ENCODE data around the gene RGS14.
"Not testable (repeated sequence)": the region's sequence is repeated elsewhere in the genome, so short reads cannot be mapped to it uniquely, and the experiment has no call there.

Gene RGS14

DNA sequence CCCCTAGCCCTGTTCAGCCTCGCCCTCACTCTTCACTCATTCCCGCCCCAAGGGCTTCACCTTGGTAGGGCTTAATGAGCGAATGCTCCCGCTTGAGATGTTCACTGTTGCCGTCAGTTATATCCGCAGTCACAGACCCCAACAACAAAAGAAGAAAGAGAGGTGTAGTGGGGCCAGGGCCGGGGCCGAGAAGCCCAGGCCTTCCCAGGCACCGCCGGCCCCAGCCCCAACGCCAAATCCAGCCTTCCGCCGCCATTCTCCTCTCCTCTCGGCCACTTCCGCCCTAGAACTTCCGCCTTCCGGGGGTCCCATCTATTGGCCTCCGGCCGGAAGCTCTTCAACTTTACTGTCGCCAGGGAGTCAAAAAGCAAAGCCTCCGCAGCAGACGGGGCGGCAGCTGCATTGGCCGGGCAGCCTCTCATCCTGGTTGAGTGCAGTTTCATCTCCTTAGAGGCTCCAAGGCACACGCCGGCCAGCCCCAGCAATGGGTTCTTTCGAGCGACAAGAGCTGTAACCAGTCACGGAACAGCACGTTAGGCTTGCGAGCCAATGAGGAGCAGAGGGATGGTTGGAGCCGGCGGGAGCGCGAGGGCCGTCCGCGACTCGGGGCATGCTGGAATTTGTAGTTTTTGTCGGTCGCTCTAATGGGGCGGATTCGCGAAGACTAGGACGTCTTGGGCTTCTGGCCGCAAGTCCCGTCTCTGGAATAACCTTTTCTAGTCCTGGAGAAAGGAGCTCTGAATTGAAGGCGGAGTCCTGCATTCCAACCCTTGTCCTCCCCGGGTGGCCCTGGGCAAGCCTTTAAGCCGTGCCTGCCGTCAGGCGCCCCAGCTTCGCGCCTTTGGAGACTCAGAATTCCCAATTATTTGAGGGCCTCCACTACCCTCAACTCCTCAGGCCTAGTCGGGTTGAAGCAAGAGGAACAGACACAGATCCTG, 6.1 kb upstream of the RGS14 start, which contains the start of gene LMAN2:
LMAN2 (minus strand) TSS at position 277 of the 938 bp plus-strand sequence; CDS start at position 256, 21 bp downstream.
- H3K4me3 Mint-ChIP-seq, result peak within 1 kb of the TSS; percentile 98
- peaks cover 19% of the 10 kb centered on the region for H3K36me3 Mint-ChIP-seq (ENCODE audit: low read depth)
- peaks cover 7% of the 10 kb centered on the region for H3K9me3 Mint-ChIP-seq
- no peaks in the 10 kb centered on the region for H3K27me3 Mint-ChIP-seq
- DNase-seq (peak; percentile 88), ATAC-seq (peak; percentile 97)
- peaks cover 62% of the 10 kb centered on the region for H3K4me1 Mint-ChIP-seq
- peak within 1 kb of the TSS; percentile 99 for H3K27ac Mint-ChIP-seq

- Mint-ChIP-seq H3K4me3 (no peak overlapping the region), H3K9me3 (peaks cover 7% of the 10 kb centered on the region), H3K4me1 (peaks cover 60% of the 10 kb centered on the region), H3K27ac (no peak overlapping the region), H3K36me3 (ENCODE audit: low read depth) (peaks cover 9% of the 10 kb centered on the region), H3K27me3 (no peaks in the 10 kb centered on the region)
- ATAC-seq (no peak), DNase-seq (no peak)
Measured at GRCh38 chr5:177353093-177353492, 4.6 kb upstream of the RGS14 start.

GRCh38 chr5:177354256-177354655, 3.5 kb upstream of the RGS14 start:
- ATAC-seq (no peak), DNase-seq (no peak)
- no peaks in the 10 kb centered on the region for H3K27me3 Mint-ChIP-seq
- H3K27ac Mint-ChIP-seq, result no peak overlapping the region
- H3K9me3 Mint-ChIP-seq, result peaks cover 7% of the 10 kb centered on the region
- peaks cover 65% of the 10 kb centered on the region for H3K4me1 Mint-ChIP-seq
- peaks cover 6% of the 10 kb centered on the region for H3K36me3 Mint-ChIP-seq (ENCODE audit: low read depth)
- no peak overlapping the region for H3K4me3 Mint-ChIP-seq

- Mint-ChIP-seq H3K27ac (no peak overlapping the region), H3K4me3 (no peak overlapping the region), H3K9me3 (peaks cover 7% of the 10 kb centered on the region), H3K27me3 (no peaks in the 10 kb centered on the region), H3K4me1 (peaks cover 65% of the 10 kb centered on the region), H3K36me3 (ENCODE audit: low read depth) (peaks cover 6% of the 10 kb centered on the region)
- ATAC-seq (no peak), DNase-seq (no peak)
Measured at GRCh38 chr5:177354711-177355110, 3.0 kb upstream of the RGS14 start.

DNA sequence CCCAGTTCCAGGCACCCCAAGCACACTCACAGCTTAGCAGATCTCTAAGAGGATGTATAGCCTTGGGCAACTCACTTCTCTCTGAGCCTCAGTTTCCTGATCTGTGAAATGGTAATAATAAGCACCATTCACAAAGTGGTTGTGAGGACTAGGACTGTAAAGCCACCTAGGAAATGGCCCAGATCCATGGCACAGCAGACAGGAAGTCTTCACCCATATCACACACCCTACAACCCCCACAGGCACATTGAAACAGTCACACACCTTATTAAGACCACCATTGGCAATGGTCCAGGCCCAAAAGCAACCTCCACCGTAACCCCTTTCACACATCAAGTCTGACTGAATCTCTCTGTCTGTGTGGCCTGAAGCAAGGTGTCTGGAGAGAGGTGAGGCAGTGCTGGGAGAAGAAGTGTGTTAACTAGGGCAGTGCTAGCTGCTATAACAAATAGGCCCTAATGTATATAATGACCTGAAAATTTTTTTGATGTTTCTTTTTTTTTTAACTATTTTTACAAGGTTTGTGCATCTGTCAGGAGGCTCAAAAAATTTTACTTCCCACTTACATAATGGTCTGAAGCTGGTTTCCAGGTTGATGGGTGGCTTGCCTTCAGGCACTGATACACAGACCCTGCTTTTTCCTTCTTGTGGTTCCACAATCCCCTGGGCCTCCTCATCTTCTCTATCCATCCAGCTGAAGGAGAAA, 2.4 kb upstream of the RGS14 start:
- Mint-ChIP-seq H3K36me3 (ENCODE audit: low read depth) (peaks cover 6% of the 10 kb centered on the region), H3K27me3 (no peaks in the 10 kb centered on the region), H3K4me1 (peaks cover 65% of the 10 kb centered on the region), H3K9me3 (peaks cover 7% of the 10 kb centered on the region), H3K27ac (no peak overlapping the region), H3K4me3 (no peak overlapping the region)
- DNase-seq, result no peak
- ATAC-seq, result no peak

GRCh38 chr5:177355868-177356168, 1.9 kb upstream of the RGS14 start:
- no peaks in the 10 kb centered on the region for H3K27me3 Mint-ChIP-seq
- ATAC-seq, result no peak

DNA sequence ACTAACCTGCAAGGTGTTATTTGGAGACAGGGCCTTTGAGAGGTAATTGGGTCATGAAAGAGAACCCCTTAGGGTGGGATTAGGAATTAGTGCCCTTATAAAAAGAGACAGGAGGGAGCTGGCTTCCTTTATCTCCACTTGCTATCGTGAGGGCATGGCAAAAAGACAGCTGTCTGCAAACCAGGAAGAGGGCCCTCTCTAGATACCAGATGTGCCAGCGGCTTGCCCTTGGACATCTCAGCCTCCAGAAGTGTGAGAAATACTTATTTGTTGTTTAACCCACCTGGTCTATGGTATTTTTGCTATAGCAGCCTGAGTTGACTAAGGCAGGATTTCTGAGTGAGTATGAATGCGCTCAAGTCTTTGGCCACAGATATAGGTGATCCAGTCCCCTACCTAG, 978 bp upstream of the RGS14 start:
- H3K36me3 Mint-ChIP-seq (ENCODE audit: low read depth), result peaks cover 6% of the 10 kb centered on the region
- no peaks in the 10 kb centered on the region for H3K27me3 Mint-ChIP-seq
- peaks cover 70% of the 10 kb centered on the region for H3K4me1 Mint-ChIP-seq
- H3K4me3 Mint-ChIP-seq, result no peak overlapping the region
- DNase-seq (no peak), ATAC-seq (no peak)
- peaks cover 7% of the 10 kb centered on the region for H3K9me3 Mint-ChIP-seq
- H3K27ac Mint-ChIP-seq, result peak overlapping the region; percentile 88

More at GRCh38 chr5:177355868-177356168, 1.9 kb upstream of the RGS14 start:
- H3K9me3 Mint-ChIP-seq, result peaks cover 7% of the 10 kb centered on the region
- no peak overlapping the region for H3K27ac Mint-ChIP-seq
- H3K36me3 Mint-ChIP-seq (ENCODE audit: low read depth), result peaks cover 6% of the 10 kb centered on the region
- peaks cover 63% of the 10 kb centered on the region for H3K4me1 Mint-ChIP-seq
- DNase-seq, result no peak
- H3K4me3 Mint-ChIP-seq, result no peak overlapping the region

GRCh38 chr5:177357146-177357458, 622 bp upstream of the RGS14 start:
- DNase-seq (no peak), ATAC-seq (no peak)
- Mint-ChIP-seq H3K36me3 (ENCODE audit: low read depth) (peaks cover 6% of the 10 kb centered on the region), H3K4me3 (peak overlapping the region; percentile 77), H3K27ac (peak overlapping the region; percentile 88), H3K9me3 (peaks cover 7% of the 10 kb centered on the region), H3K4me1 (peaks cover 70% of the 10 kb centered on the region), H3K27me3 (no peaks in the 10 kb centered on the region)

GRCh38 chr5:177358370-177358819, 671 bp downstream of the RGS14 start:
- H3K4me3 Mint-ChIP-seq, result peak overlapping the region; percentile 77
- H3K4me1 Mint-ChIP-seq, result peaks cover 78% of the 10 kb centered on the region
- DNase-seq, result no peak
- peak overlapping the region; percentile 78 for H3K27ac Mint-ChIP-seq
- H3K27me3 Mint-ChIP-seq, result no peaks in the 10 kb centered on the region
- peaks cover 6% of the 10 kb centered on the region for H3K36me3 Mint-ChIP-seq (ENCODE audit: low read depth)
- no peak for ATAC-seq
- H3K9me3 Mint-ChIP-seq, result peaks cover 7% of the 10 kb centered on the region

DNA sequence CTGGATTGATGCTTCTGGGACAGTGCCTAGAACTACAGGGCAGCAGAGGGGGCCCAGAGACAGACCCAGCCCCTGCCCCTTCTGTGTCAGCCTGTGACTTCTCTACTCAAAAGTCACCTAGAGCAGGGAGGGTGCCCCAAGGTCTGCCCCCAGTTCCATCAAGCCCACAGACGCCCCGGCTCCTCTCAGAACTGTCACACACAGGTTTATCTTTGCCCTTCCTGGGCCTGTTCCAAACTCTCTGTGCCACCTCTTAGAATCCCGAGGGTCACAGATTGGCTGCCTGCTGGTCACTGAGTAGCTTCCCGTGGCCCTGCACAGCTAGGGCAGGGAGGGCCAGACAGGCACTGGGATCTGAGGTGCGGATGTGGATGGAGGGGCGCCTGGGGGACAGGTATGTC, 1.7 kb downstream of the RGS14 start:
- ATAC-seq, result no peak
- H3K27ac Mint-ChIP-seq, result peak overlapping the region; percentile 78
- peaks cover 85% of the 10 kb centered on the region for H3K4me1 Mint-ChIP-seq
- peak overlapping the region; percentile 77 for H3K4me3 Mint-ChIP-seq
- no peaks in the 10 kb centered on the region for H3K27me3 Mint-ChIP-seq
- H3K9me3 Mint-ChIP-seq, result peaks cover 7% of the 10 kb centered on the region
- no peak for DNase-seq
- peaks cover 6% of the 10 kb centered on the region for H3K36me3 Mint-ChIP-seq (ENCODE audit: low read depth)

GRCh38 chr5:177359860-177360259, 2.1 kb downstream of the RGS14 start:
- Mint-ChIP-seq H3K27ac (peak overlapping the region; percentile 61), H3K9me3 (peaks cover 7% of the 10 kb centered on the region), H3K36me3 (ENCODE audit: low read depth) (peaks cover 6% of the 10 kb centered on the region), H3K4me1 (peaks cover 87% of the 10 kb centered on the region), H3K4me3 (peak overlapping the region; percentile 77), H3K27me3 (no peaks in the 10 kb centered on the region)
- ATAC-seq (no peak), DNase-seq (no peak)

DNA sequence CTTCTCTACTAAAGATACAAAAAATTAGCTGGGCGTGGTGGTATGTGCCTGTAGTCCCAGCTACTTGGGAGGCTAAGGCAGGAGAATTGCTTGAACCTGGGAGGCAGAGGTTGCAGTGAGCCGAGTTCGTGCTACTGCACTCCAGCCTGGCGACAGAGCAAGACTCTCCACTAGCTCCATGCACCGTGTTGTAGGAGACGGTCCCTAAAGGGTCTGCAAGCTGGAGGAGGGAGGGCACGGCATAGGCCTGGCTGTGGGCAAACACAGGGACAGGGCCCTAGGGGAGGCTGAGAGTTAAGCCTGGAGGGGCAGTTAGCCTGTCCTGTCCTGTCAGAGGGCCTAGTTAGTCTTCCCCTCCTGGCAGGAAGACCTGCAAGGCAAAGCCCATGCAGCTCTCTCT, 3.0 kb downstream of the RGS14 start:
- not testable (repeated sequence) for H3K4me3 Mint-ChIP-seq; H3K36me3 Mint-ChIP-seq (ENCODE audit: low read depth); ATAC-seq; H3K9me3 Mint-ChIP-seq; DNase-seq; H3K27me3 Mint-ChIP-seq; H3K27ac Mint-ChIP-seq
- peaks cover 89% of the 10 kb centered on the region for H3K4me1 Mint-ChIP-seq

- Mint-ChIP-seq H3K27ac (peak overlapping the region; percentile 76), H3K9me3 (no peaks in the 10 kb centered on the region), H3K4me3 (peak overlapping the region; percentile 74), H3K36me3 (ENCODE audit: low read depth) (no peaks in the 10 kb centered on the region), H3K27me3 (no peaks in the 10 kb centered on the region), H3K4me1 (peaks cover 85% of the 10 kb centered on the region)
- DNase-seq (no peak), ATAC-seq (no peak)
Measured at GRCh38 chr5:177361418-177362291, 3.9 kb downstream of the RGS14 start.

- DNase-seq, result no peak
- Mint-ChIP-seq H3K4me1 (peaks cover 79% of the 10 kb centered on the region), H3K9me3 (no peaks in the 10 kb centered on the region), H3K27me3 (no peaks in the 10 kb centered on the region), H3K27ac (peak overlapping the region; percentile 76), H3K4me3 (peak overlapping the region; percentile 74), H3K36me3 (ENCODE audit: low read depth) (no peaks in the 10 kb centered on the region)
- ATAC-seq, result no peak
Measured at GRCh38 chr5:177362292-177362609, 4.5 kb downstream of the RGS14 start.

Data from activated naive CD8-positive, alpha-beta T cell treated with anti-CD3 and anti-CD28 coated beads, Interleukin-2, amount 50 U/mL, for 24 hours (primary cell).